ENCODE results near the gene GHRHR.

The GHRHR gene

DNA sequence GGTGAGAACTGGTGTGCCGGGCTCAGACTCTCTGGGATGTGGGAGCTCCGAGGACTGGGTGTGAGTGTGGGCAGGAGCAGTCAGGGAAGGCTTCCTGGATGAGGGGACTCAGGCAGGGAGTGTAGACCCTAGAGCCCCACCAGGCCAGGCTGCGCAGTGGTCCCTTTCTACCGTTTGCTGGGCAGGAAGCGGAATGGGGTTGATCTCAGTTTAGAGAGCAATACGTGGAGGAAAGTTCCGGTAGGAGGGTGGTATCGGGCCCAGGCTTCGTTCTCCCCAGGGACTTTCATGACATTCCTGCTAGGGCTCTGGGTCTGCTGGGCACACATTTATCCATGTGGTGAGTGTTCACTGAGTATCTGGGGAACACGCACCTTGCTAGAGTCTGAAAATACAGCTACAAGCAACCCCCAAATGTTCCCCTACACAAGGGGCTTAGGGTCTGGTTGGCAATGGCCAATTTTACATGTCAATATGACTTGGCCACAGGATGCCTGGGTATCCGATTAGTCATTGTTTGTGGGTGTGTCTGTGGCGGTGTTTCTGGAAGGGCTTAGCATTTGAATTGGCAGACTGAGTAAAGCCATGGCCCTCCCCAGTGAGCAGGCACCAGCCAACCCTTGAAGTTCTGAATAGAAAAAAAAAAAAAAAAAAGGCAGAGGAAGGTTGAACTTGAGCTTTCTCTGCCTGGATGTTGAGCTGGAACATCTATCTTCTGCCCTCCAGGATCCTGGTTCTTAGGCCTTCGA, 20.8 kb downstream of the GHRHR start:
- no peak for DNase-seq (ENCODE audit: low read depth in 2 of 2)

DNA sequence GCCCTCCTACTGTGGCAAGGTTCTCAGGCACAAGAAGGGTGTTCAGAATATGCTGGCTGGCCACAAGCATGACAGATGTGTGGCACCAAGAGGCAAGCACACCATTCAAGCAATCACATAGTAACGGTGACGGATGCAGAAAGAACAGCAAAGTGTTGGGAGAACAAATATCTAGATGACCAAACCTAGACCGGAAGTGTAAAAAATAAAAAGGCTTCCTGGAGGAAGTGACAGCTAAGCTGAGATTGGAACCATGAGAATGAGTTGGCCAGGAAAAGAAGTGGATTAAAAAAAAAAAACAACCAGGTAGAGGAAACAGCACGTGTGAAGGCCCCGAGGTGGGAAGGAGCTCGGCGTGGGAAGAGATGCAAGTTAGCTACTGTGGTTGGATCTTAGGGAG, 22.0 kb downstream of the GHRHR start:
- DNase-seq (ENCODE audit: low read depth in 2 of 2) = no peak

DNA sequence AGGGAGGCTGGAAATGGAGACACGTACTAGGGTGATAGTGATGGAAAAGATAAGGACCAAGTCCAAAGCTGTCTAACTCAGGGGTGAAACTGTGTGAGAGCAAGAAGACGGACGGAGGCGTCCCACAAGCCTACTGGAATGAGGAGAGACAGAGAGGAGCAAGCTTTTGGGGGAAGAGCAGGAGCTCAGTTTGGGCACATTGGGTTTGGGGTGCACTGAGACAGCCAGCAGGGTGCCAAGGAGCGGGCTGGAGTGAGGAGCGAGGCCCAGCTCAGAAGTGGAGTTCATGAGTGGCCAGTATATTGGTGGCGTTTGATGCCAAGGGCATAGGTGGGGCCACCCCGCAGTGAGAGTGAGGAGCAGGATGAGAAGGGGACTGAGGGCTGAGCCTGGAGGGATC, 22.6 kb downstream of the GHRHR start:
- no peak for DNase-seq (ENCODE audit: low read depth in 2 of 2)

DNA sequence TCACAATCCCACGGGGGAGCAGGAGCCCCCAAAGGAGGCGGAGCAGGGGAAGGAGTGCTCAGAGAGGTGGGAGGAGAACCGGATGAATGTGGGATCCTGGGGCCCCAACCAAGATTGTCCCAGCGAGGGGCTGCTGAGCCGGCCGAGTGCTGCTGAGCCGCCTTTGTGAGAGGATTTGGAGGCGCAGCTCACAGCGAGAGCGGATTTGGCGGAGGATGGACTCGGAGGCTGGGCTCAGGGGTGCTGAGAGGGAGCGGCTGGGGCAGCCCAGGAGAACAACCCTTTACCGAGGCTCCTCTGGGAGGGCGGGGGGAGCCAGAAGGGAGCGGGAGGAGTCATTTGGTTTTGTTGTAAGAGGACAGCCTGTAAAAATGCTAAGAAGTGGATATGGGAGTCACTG, 23.0 kb downstream of the GHRHR start:
- no peak for DNase-seq (ENCODE audit: low read depth in 2 of 2)

DNA sequence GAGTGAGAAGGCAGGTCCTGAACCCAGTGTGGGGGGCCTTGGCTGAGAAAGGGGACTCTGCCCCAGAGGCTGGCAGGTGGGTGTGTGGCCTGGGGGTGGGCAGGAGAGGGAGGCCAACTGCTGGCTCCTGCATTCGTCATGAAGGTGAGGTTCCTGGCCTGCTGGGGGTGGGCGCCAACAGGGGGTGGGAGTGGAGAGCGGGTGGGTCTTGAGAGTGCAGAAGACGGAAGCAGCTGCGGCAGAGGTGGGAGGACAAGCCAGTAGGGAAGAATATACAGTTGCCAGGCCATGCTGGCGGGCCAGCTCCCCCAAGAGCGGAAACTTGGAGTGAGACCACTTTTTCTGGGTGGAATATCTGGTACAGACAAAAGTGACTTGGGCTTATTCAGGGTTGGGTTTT, 23.4 kb downstream of the GHRHR start:
- no peak for DNase-seq (ENCODE audit: low read depth in 2 of 2)

DNA sequence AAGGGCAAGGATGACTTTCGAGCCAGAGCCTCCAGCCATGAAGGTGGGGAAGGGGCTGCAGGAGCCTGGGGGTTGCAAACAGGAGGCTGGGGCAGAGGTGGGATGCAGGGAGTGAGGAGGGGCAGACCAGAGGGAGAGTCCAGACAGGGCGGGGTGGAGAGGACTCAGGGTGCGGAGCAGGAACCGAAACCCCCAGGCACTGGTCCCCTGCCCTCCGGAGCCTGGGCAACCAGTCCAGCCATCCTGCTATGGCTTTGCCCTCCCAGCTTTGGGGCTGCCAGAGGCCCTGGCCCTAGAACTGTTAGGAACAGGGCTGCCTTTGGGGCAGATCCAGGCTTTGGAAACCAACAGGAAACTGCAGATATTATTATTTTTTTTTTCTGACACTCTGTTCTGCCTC, 24.2 kb downstream of the GHRHR start:
- no peak for DNase-seq (ENCODE audit: low read depth in 2 of 2)

DNA sequence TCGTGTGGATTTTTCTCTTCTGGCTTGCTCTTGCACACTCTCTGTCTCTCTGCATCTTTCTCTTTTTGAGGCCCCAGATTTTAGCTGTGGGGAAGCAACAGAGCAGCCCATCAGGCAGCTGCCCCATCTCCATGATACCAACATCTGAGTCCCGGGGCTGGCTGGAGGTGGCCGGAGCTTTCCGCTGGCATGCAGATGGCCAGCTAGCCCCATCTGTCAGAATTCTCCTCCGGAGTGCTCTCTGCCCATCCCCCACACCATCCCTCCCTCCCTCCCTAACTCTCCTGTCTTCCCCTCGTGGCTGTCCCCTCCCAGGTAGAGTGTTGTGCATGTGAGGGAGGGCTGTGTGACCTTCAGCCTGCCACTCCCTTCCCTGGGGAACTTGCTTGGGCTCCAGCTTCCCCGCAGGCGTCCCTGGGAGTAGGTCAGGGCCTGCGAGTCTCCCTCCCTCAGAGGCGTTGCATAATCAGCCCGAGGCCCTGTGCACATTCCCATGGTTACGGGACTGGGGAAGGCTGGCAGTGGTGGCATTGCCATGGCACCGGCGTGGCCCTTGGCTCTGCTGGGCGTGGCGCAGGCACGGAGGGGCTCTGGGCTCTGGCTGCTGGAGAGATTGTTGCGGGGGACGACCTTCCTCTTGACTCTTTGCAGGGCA, 24.7 kb downstream of the GHRHR start:
- no peak for DNase-seq (ENCODE audit: low read depth in 2 of 2)

DNA sequence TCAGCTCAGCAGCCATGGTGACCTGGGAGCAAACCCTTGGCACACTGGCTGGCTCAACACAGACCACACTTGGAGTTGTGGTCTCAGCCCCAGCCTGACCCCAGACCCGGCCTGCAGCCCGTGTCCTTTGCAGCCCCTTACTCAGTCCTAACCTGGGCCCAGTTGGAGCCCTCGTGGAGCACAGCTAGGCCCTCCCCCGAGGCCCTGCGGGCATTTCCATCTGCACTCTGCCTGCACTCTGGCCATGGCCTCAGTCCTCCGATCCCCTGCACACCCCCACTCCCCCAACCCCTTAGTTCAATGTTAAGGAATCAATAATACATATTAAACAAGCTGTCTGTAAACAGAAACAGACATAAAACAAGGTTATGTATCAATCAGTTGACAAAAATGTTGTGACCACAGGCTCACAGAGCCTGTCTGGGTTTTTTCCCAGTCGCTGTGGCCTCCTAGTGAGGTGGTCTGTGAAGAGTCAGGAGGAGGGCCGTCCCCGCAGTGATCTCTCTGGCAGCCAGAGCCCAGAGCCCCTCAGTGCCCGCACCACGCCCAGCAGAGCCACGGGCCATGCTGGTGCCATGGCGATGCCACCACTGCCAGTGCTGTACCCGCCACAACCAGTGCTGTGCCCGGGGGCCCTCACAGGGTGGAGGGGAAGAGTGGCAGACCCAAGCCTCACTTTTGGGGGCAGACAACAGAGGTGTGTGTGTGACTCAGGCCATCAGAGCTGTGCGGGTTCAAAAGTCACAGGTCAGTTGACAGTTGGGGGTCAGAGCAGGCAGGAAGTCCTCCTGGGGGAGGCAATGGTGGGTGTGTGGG, 25.5 kb downstream of the GHRHR start:
- DNase-seq (ENCODE audit: low read depth in 2 of 2) = no peak

DNA sequence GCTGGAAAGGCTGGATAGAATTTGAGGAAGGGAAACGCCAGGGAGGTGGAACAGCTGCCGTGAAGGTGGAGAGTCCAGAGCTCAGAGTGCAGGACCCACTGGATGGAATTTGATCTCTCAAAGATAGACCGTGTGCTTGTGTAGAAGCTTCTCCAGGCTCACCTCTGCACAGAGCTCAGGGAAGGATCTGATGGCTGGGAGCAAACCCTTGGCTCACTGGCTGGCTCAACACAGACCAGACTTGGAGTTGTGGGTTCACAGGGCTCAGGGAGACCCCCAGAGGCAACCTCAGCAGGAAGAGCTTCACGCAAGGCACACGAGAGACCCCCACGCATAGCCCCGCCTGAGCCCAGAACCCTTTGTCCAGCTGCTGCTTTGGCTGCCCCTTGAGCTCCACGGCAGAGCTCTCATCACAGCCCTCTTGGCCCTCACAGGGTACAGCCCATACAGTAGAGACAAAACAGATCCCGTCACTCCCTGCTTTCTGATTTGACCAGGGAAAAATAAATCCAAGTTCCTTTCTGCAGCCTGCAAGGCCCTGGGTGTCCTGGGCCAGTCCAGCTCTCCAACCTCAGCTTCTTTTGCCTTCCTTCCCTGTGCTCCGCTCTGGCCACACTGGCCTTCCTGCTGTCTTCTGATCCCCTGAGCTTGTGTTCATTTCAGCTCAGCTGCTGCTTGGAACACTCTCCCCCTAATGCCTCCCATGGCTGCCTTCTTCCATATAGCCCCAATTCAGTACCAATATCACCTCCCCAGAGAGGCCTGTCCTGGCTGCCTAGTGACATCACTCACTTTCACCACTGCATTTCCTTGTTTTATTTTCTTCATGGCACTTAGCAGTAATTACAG, 26.3 kb downstream of the GHRHR start:
- no peak for DNase-seq (ENCODE audit: low read depth in 2 of 2)

DNA sequence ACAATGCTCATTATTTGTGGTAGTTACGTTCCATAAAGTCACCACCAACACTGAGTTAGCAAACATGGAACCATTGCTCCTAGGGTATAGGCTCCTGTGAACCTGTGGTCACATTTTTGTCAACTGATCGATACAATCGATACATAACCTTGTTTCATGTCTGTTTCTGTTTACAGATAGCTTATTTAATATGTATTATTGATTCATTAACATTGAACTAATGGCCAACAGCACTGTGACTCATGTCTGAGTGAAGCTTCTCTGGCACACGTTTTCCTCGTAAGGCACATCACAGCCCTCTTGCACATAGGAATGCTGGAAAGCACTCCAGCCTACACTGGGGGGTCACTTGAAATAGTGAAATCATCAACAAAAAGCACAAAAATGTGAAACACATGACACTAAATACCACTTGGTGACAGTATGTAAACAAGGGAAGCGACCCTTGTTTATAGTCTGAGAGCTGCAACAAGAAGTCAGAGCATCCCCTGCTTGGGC, 27.0 kb downstream of the GHRHR start:
- DNase-seq (ENCODE audit: low read depth in 2 of 2) = no peak

DNA sequence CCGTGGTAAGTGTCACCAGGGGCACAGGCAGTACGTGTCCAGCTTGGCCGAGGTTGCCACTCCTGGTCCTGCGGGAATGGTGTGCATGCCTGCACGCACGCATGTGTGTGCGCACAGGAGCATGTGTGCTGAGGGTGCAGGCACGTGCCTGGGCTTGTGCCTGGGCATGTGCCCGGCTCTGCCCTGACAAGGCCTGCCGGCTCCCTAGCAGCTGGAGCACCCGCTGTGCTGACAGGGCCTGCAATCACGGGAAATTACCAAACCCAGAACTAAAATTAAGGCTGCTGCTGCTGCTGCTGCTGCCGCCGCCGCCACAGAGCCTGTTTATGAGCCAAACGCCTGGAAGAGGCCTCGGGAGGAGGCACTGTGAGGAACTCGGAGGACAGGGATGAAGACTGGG, 28.7 kb downstream of the GHRHR start:
- no peak for DNase-seq (ENCODE audit: low read depth in 2 of 2)

DNA sequence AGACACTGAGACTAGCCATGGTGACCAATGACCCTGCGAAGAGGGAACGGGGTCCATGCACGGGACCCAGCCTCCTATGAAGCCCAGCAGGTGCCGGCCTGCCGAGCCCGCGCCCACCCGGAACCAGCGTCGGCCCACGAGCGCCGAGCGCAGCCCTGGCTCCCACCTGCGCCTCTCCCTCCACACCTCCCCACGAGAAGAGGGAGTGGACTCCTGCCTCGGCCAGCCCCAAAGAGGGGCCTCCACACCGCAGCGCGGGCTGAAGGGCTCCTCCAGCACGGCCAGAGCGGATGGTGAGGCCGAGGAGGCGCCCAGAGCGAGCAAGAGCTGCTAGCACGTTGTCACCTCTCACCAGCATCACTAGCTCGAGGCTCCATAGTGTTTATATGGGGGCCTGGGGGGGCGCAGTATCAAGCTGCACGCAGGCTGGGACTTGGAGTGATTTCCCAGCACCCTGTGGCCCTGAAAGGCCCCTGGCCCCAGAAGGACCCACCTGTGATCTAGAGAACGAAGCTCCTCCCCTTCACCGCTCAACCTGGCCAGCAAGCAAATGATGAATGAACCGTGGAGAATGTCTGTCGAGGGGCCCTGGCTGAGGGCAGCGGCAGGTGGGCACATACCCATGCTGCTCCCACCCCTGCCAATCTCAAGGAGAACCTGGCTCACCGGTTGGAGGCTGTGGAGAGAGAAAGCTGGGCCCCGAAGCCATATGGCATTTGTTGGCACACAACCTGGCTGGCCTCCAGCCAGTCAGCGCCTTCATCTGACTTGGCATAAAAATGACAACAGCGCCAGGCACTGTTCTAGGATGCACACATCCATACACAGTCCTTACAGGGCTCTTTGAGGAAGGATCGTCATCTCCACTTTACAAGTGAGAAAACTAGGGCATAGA, 30.7 kb downstream of the GHRHR start:
- DNase-seq (ENCODE audit: low read depth in 2 of 2) = no peak

DNA sequence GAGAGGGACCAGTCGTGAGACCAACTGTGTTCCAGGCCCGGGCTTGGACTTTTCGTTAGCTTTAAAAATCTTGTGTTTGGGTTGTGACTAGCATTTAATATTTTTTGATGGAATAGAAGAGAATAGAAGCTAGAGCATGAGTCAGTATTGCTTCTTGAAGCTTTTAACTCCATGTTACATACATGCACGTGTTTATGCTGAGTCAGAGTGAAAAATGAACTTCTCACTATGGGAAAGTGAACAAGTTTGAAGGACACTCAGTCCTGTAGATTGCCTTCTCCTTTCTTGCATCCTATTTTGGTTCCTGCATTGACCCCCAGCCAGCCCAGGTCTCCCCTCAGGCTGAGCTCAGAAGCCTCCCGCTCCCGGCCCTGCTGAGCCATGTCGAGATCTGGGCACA, 31.8 kb downstream of the GHRHR start:
- DNase-seq (ENCODE audit: low read depth in 2 of 2) = no peak

DNA sequence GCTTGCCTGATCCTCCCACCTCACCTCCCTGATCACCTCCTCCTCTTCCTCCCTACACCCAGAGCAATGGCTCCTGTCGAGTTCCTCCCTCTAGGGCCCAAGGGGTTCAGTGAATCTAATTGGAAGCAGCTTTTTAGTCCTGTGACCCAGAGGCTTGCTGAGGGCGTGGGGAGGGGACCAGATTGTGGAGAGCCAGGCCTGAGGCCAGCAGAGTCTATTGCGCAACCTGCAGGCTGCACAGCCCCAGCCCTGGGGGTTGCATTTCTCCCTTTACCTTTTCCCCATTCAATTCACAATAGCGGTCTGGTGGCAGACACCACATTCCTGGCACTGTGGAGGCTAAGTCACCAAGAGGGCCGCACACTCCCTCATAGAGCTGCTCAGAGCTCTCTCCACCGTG, 32.5 kb downstream of the GHRHR start:
- no peak for DNase-seq (ENCODE audit: low read depth in 2 of 2)

DNA sequence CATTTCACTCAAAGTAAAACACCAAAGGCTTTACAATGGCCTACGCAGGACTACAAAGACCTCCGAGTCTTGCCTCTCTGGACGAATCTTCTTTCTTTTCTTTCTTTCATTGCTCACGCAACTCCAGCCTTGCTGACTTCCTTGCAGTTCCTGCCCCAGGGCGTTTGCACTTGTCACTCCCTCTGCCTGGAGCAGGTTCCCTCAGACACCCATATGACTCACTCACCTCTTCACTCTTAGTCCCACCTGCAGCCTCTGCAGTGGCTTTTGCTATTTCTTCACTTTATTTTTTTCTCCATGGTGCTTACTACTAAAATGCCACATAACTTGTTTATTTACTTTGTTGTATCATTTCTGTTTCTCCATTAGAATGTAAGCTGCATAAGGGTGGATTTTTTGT, 33.1 kb downstream of the GHRHR start:
- DNase-seq (ENCODE audit: low read depth in 2 of 2) = no peak

DNA sequence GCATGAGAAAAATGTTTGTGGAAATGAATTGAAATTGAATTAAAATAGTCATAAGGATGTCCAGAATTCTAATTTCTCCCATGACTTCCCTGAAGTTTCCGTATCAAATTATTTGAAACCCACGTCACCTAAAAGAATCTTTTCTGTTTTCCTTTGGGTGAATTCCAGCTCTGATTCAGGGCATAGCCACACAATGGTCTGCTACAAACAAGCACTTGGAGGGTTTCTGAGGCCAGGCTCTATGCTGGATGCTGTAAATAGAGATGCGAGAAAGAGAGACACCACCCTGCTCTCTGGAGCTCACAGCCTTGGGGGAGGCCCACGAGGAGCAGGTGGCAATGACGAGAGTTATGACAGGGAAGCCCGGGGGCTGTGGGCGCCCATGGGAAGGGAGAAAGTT, 33.6 kb downstream of the GHRHR start:
- no peak for DNase-seq (ENCODE audit: low read depth in 2 of 2)

DNA sequence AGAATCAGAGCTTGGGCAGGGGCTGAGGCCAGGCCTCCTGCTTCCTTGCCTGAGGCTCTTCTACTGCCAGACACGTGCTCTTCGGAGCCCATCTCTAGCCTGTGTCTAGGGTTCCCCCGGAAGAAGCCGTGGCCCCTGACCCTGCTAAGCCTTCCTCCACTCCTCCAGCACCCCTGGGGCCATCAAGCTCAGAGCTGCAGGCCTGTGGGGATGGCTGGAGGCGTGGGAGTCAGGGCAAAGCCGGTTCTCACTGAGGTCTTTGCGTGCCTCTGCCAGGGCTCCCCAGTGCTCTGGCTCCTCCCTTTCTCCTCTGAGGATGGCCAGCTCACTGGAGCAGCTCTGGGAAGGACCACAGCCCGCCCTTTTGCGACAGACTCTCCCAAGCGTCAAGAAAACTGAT, 34.4 kb downstream of the GHRHR start:
- no peak for DNase-seq (ENCODE audit: low read depth in 2 of 2)

DNA sequence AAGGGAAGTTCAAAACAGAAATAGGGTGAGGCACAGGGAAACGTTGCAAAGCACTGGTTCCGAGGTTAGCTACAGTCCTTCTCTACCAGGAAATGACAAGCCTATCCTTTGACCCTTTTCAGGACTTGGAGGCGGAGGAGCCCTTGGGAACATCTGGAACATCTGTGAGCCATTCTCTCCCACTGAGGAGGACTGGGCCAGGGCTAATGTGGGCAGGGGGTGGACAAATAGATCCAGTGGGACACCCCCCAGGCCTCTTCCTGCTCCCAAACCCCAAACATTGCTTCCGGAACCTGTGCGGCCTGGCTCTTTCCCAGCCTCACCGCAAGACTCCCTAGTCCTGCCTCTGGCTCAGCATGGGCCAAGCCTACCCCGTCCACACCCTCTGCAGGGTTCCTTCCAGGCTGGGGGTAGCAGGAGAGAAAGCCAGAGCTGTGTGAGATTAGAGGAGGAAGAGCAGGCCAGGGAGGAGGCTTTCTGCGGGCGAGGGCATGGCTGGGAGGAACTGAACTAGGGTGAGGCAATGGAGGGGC, 36.5 kb downstream of the GHRHR start:
- no peak for DNase-seq (ENCODE audit: low read depth in 2 of 2)

DNA sequence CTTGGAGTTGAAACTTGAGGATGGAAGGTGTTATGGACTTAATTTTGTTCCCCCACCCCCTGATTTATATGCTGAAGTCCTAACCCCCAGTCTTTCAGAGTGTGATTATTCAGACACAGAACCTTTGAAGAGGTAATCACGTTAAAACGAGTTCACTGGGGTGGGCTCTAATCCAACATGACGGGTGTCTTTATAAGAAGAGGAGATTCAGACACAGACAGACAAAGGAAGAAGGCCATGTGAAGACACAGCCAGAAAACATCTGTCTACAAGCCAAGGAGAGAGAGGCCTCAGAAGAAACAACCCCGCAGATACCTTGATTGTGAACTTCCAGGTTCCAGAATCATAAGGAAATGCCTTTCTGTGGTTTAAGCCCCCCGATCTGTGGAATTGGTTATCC, 37.0 kb downstream of the GHRHR start:
- no peak for DNase-seq (ENCODE audit: low read depth in 2 of 2)

DNA sequence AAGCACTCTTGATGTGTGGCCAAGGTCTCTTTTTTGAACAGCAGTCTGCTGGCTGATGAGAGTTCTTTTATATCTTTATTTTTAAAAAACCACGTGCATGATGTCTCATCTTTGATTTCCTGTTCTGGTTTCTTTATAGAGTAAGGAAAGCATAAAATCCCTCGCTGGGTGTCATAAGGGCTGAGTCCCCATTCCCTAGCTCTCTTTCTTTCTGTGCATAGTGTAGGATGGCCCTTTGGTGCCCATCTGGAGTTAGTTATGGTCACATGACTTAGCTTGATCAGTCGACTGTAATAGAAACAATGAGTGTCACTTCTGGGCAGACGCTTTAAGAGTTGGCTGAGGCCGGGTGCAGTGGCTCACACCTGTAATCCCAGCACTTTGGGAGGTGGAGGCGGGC, 38.5 kb downstream of the GHRHR start:
- peak in 1 of 2 experiments; percentile 17 for DNase-seq (ENCODE audit: low read depth in 2 of 2)

All from fibroblast of skin of left biceps (primary cell).